HPDE6-E6E7 (cell line): ENCODE results near the gene ARHGAP42.
A peak's percentile ranks its signal among the peaks of the same experiment; 100 is the strongest.

Source experiments
- DNase-seq: peaks from one replicate; pipeline ENCODE4 v3.0.0; 2011; ENCODE audit warnings: missing footprints; ENCODE audit errors: extremely low spot score

The ARHGAP42 gene

GRCh38 chr11:100918551-100919500 is 231.7 kb downstream of the ARHGAP42 start:
- no peak for DNase-seq

- no peak for DNase-seq
Measured at GRCh38 chr11:100920593-100920992, 233.5 kb downstream of the ARHGAP42 start.

- no peak for DNase-seq
Measured at GRCh38 chr11:100922121-100922520, 235.0 kb downstream of the ARHGAP42 start.

GRCh38 chr11:100923555-100923954 is 236.5 kb downstream of the ARHGAP42 start:
- no peak for DNase-seq

- no peak for DNase-seq
Measured at GRCh38 chr11:100925935-100926334, 238.8 kb downstream of the ARHGAP42 start.

GRCh38 chr11:100927579-100927978 is 240.5 kb downstream of the ARHGAP42 start:
- no peak for DNase-seq

- no peak for DNase-seq
Measured at GRCh38 chr11:100928426-100928825, 241.3 kb downstream of the ARHGAP42 start.

- DNase-seq = no peak
Measured at GRCh38 chr11:100929377-100929776, 242.3 kb downstream of the ARHGAP42 start.

GRCh38 chr11:100930185-100930778 is 243.2 kb downstream of the ARHGAP42 start:
- no peak for DNase-seq

GRCh38 chr11:100932474-100933100 is 245.5 kb downstream of the ARHGAP42 start:
- peak; percentile 7 for DNase-seq

- DNase-seq = no peak
Measured at GRCh38 chr11:100936781-100937180, 249.7 kb downstream of the ARHGAP42 start.

GRCh38 chr11:100939571-100939970 is 252.5 kb downstream of the ARHGAP42 start:
- no peak for DNase-seq

- DNase-seq = no peak
Measured at GRCh38 chr11:100940111-100940510, 253.0 kb downstream of the ARHGAP42 start.

- no peak for DNase-seq
Measured at GRCh38 chr11:100941033-100941432, 253.9 kb downstream of the ARHGAP42 start.

- no peak for DNase-seq
Measured at GRCh38 chr11:100942016-100942415, 254.9 kb downstream of the ARHGAP42 start.

- no peak for DNase-seq
Measured at GRCh38 chr11:100948936-100949335, 261.8 kb downstream of the ARHGAP42 start.

GRCh38 chr11:100949443-100949842 is 262.4 kb downstream of the ARHGAP42 start:
- DNase-seq = no peak

- DNase-seq = no peak
Measured at GRCh38 chr11:100955318-100955717, 268.2 kb downstream of the ARHGAP42 start.

- DNase-seq = no peak
Measured at GRCh38 chr11:100956351-100956750, 269.3 kb downstream of the ARHGAP42 start.

GRCh38 chr11:100957499-100957898 is 270.4 kb downstream of the ARHGAP42 start:
- no peak for DNase-seq

GRCh38 chr11:100961633-100962032 is 274.5 kb downstream of the ARHGAP42 start:
- no peak for DNase-seq

- no peak for DNase-seq
Measured at GRCh38 chr11:100963375-100963774, 276.3 kb downstream of the ARHGAP42 start.

GRCh38 chr11:100964435-100964834 is 277.3 kb downstream of the ARHGAP42 start:
- DNase-seq = no peak
